ENCODE results near the gene PDE6H.

PDE6H gene

DNA sequence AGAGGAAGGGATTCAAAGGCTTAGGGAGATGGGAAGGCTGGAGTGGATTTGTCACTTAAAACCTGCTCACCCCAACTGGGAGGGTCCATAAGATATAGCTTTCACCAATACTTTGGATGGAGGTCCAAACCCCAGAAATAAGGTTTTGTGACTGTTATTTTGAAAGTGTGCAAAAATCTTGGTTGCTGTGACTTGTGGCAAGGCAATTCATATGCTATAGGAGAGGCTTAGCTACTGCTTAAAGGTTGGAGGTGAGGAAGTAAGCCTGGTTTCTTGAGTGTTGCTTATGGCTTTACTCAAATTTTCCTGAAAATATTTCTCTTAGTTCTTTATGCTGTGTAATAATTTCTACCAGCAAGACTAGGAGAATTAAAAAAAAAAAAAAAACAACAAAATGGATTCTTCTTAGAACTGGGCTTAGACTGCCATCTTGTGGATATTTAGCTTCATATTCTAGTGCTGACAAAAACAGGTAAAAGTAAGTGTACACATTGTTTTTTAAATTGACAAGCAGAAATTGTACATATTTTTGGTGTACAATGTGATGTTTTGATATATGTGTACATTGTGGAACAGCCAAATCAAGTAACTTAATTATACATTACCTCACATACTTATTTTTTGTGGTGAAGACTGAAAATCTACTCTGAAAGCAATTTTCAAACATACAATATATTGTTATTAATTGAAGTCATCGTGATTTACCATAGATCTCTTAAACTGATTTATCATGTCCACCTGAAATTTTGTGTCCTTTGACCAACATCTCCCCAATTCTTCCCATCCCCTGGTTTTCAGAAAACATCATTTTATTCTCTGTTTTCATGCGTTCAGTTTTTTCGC is 23.0 kb downstream of the PDE6H start:
- TF ChIP-seq, protein P1, sequence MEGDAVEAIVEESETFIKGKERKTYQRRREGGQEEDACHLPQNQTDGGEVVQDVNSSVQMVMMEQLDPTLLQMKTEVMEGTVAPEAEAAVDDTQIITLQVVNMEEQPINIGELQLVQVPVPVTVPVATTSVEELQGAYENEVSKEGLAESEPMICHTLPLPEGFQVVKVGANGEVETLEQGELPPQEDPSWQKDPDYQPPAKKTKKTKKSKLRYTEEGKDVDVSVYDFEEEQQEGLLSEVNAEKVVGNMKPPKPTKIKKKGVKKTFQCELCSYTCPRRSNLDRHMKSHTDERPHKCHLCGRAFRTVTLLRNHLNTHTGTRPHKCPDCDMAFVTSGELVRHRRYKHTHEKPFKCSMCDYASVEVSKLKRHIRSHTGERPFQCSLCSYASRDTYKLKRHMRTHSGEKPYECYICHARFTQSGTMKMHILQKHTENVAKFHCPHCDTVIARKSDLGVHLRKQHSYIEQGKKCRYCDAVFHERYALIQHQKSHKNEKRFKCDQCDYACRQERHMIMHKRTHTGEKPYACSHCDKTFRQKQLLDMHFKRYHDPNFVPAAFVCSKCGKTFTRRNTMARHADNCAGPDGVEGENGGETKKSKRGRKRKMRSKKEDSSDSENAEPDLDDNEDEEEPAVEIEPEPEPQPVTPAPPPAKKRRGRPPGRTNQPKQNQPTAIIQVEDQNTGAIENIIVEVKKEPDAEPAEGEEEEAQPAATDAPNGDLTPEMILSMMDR (IDR thresholded peaks at IDR 0.05; ENCODE audit: borderline replicate concordance, insufficient read depth, low read depth, low read length) = peak; percentile 15; the same call in 1 of the 2 replicates
- no peak overlapping the region for H3K4me3 ChIP-seq (ENCODE audit: low read depth, low read length)

DNA sequence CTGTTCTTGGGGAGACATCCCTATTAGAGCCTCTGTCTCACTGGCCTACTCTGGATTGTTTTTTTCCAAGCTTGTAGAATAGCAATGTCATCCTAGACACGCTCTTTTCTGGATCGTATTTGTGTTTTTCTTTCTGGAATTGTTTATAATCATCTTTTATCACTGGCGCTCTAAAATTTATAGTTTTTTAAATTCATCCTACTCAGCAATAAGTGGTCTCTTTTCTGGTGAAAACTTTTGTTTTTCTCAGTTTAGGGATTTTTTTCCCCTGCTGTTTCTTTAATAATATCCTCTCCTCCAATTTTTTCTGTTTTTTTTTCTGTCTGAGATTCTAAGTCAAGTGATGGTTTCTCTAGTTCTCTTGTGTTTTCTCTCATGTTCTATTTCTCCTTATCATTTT is 25.2 kb downstream of the PDE6H start:
- no peak overlapping the region for H3K4me3 ChIP-seq (ENCODE audit: low read depth, low read length)
- TF ChIP-seq, protein P1 (IDR thresholded peaks at IDR 0.05; ENCODE audit: borderline replicate concordance, insufficient read depth, low read depth, low read length) = no peak

DNA sequence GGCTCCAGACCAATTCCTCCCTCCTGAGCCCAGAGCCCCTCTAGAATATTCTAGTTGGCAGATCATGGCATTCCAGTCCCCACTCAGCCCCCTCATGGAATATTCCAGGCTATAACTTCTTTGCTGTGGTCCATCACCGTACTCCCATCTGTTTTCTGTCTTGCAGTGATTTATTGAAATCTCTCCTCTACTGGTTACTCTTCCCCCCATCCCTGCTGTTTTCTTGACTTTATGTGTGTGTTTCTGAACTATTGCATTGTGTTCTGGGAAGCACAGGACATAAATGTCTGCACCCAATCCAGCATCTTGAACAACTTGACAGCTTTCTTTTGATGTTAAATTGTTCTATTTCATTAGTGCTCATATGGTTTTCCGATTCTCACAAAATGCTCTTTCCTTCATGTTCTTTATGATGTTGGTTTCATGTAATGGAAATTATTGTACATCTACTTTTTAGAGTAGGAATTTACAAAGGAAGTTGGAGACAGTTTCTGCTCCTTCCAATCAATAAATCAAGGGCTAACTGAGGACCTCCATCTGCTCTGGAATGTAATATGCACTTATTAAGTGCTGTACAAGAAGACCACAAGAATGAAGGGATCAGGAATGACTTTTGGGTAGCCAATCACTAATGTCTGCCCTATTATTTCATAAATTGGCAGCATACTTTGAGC is 26.3 kb downstream of the PDE6H start:
- TF ChIP-seq, protein P1 (IDR thresholded peaks at IDR 0.05; ENCODE audit: borderline replicate concordance, insufficient read depth, low read depth, low read length) = no peak
- no peak overlapping the region for H3K4me3 ChIP-seq (ENCODE audit: low read depth, low read length)

DNA sequence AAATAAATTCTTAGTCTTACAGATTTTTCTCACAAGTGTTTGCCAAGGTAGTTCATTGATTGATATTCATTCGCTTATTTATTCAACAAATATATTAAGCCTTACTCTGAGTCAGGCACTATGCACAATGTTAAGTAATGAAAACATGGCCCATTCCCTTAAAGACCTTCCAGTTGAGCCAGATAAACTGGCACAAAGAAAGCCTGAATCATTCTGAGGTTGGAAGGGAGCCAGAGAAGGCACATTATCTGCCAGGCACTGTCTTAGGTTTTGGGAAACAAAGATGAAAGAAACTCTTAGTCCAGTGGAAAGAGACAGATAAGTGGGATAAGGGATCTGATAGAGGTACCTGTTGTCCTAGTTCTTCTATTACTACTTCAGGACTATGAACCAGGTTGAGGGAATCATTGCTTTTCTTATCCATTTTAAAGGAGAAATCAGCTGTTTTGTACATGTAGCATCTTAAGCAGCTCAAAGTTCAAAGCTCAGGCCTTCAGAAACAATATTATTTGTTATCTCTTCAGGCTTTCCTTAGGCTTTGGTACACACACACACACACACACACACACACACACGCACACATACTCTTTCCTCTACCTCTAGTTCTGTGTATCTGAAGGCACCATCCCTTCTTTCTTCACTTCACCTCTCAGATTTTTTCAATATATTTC is 27.0 kb downstream of the PDE6H start:
- H3K4me3 ChIP-seq (ENCODE audit: low read depth, low read length) = no peak overlapping the region
- TF ChIP-seq, protein P1 (IDR thresholded peaks at IDR 0.05; ENCODE audit: borderline replicate concordance, insufficient read depth, low read depth, low read length) = no peak

DNA sequence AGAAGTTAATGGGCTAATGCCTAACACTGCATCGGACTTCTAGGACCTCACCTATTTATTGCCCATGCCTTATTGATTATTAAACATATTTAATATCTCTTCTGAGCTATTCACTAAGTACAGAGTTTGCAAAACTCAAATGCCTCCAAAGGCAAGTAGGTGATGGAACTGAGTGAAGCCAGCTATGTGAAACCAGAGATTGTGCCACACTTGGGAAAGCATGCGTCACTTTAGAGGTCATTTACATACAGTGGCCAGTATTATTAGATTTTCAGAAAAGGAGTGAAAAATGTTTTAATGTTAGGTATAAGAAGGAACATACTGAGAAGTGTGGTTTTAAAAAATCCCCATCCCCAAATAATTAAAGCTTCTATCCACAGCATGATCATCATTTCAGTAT is 27.7 kb downstream of the PDE6H start:
- TF ChIP-seq, protein P1 (IDR thresholded peaks at IDR 0.05; ENCODE audit: borderline replicate concordance, insufficient read depth, low read depth, low read length) = no peak

DNA sequence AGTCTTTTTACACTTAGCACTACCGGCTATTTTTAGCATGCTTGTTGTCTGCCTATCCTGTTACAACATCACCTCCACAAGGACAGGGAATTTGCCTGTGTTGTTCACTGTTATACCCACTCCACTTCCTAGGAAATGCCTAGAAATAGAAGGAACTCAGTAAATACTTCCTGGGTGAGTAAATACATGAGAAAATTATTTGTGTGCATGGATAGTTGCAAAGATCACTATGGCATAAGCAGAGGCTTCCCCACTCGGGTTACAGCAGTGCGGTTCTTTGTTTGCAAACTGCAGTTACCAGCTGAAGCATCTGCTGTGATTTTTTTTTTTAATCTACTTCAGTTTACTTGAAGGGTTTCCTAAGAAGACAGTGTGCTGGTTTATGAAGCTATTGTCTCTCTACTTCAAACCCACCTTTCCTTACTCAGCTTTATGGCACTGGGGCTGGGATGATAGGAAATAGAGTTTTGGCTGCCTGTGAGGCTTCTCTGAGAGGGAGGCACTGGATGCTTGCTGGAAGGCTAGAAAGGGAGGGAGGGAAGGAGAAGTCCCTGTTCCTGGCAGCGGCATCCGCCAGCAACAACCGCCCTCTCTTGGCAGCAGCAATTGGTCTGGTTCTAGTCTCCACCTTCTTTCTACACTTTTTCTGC is 29.0 kb downstream of the PDE6H start:
- no peak overlapping the region for H3K4me3 ChIP-seq (ENCODE audit: low read depth, low read length)
- TF ChIP-seq, protein P1 (IDR thresholded peaks at IDR 0.05; ENCODE audit: borderline replicate concordance, insufficient read depth, low read depth, low read length) = no peak

More for the DNA sequence above, 27.7 kb downstream of the PDE6H start:
- no peak overlapping the region for H3K4me3 ChIP-seq (ENCODE audit: low read depth, low read length)
